ENCODE data around the gene SLC35A1. TPM values are rescaled to one million over a fixed set of nuclear protein-coding genes. Genes with fewer than 3 reads are reported as not detected.

Gene SLC35A1
- total RNA-seq, 1 donor from 2014 or later, result 15.0 TPM

- H3K36me3 ChIP-seq (ENCODE audit: insufficient read depth, low read length), result peaks cover 23% of the 10 kb centered on the region
- no peak overlapping the region for H3K9ac ChIP-seq (ENCODE audit: low read length)
- Mint-ChIP-seq H3K36me3 (ENCODE audit: low read depth, unreplicated experiment) (peaks cover 1% of the 10 kb centered on the region), H3K9me3 (ENCODE audit: unreplicated experiment) (no peaks in the 10 kb centered on the region), H3K27me3 (ENCODE audit: low read depth, unreplicated experiment) (no peaks in the 10 kb centered on the region), H3K27ac (ENCODE audit: unreplicated experiment) (no peak overlapping the region), H3K4me3 (ENCODE audit: unreplicated experiment) (no peak overlapping the region), H3K4me1 (ENCODE audit: low read depth, unreplicated experiment) (peaks cover 2% of the 10 kb centered on the region)
- H3K27me3 ChIP-seq (ENCODE audit: insufficient read depth, low read length), result no peaks in the 10 kb centered on the region
- no peak overlapping the region for H3K4me2 ChIP-seq (ENCODE audit: low read length)
- no peaks in the 10 kb centered on the region for H3K9me3 ChIP-seq (ENCODE audit: insufficient read depth, low read depth, low read length)
- no peaks in the 10 kb centered on the region for H3K79me2 ChIP-seq (ENCODE audit: insufficient read depth, low read length)
- no peak overlapping the region for H3K4me3 ChIP-seq (ENCODE audit: insufficient read depth, low read depth, low read length)
- H4K20me1 ChIP-seq (ENCODE audit: insufficient read depth, low read length), result no peaks in the 10 kb centered on the region
- no peak overlapping the region for H3K27ac ChIP-seq (ENCODE audit: low read depth, low read length)
- no peaks in the 10 kb centered on the region for H3K4me1 ChIP-seq (ENCODE audit: insufficient read depth, low read length)
- DNase-seq (ENCODE audit: low read depth) (peak; percentile 3), FAIRE-seq (no peak)
- H2AFZ ChIP-seq (ENCODE audit: low read depth, low read length), result no peak overlapping the region
- TF ChIP-seq EZH2 (IDR thresholded peaks at IDR 0.05; ENCODE audit: insufficient read depth, low read length) (no peak), CTCF (IDR thresholded peaks at IDR 0.05; ENCODE audit: insufficient read depth, low read depth, low read length) (no peak)
Measured at GRCh38 chr6:87504441-87504840, 31.7 kb downstream of the SLC35A1 start.

- Mint-ChIP-seq H3K9me3 (ENCODE audit: unreplicated experiment) (no peaks in the 10 kb centered on the region), H3K36me3 (ENCODE audit: low read depth, unreplicated experiment) (peaks cover 7% of the 10 kb centered on the region), H3K4me3 (ENCODE audit: unreplicated experiment) (no peak overlapping the region), H3K27ac (ENCODE audit: unreplicated experiment) (no peak overlapping the region), H3K4me1 (ENCODE audit: low read depth, unreplicated experiment) (no peaks in the 10 kb centered on the region), H3K27me3 (ENCODE audit: low read depth, unreplicated experiment) (no peaks in the 10 kb centered on the region)
- Histone ChIP-seq H3K27ac (ENCODE audit: low read depth, low read length) (no peak overlapping the region), H2AFZ (ENCODE audit: low read depth, low read length) (no peak overlapping the region), H4K20me1 (ENCODE audit: insufficient read depth, low read length) (no peaks in the 10 kb centered on the region), H3K9ac (ENCODE audit: low read length) (no peak overlapping the region), H3K4me1 (ENCODE audit: insufficient read depth, low read length) (no peaks in the 10 kb centered on the region), H3K36me3 (ENCODE audit: insufficient read depth, low read length) (peaks cover 73% of the 10 kb centered on the region), H3K79me2 (ENCODE audit: insufficient read depth, low read length) (no peaks in the 10 kb centered on the region), H3K4me3 (ENCODE audit: insufficient read depth, low read depth, low read length) (no peak overlapping the region), H3K9me3 (ENCODE audit: insufficient read depth, low read depth, low read length) (no peaks in the 10 kb centered on the region), H3K27me3 (ENCODE audit: insufficient read depth, low read length) (no peaks in the 10 kb centered on the region), H3K4me2 (ENCODE audit: low read length) (no peak overlapping the region)
- DNase-seq (ENCODE audit: low read depth), result no peak
- no peak for FAIRE-seq
- TF ChIP-seq CTCF (IDR thresholded peaks at IDR 0.05; ENCODE audit: insufficient read depth, low read depth, low read length) (no peak), EZH2 (IDR thresholded peaks at IDR 0.05; ENCODE audit: insufficient read depth, low read length) (no peak)
Measured at GRCh38 chr6:87514831-87515230, 42.1 kb downstream of the SLC35A1 start.

- no peaks in the 10 kb centered on the region for H3K79me2 ChIP-seq (ENCODE audit: insufficient read depth, low read length)
- H3K36me3 ChIP-seq (ENCODE audit: insufficient read depth, low read length), result peaks cover 56% of the 10 kb centered on the region
- no peaks in the 10 kb centered on the region for H4K20me1 ChIP-seq (ENCODE audit: insufficient read depth, low read length)
- H2AFZ ChIP-seq (ENCODE audit: low read depth, low read length), result no peak overlapping the region
- no peaks in the 10 kb centered on the region for H3K9me3 ChIP-seq (ENCODE audit: insufficient read depth, low read depth, low read length)
- Mint-ChIP-seq H3K27ac (ENCODE audit: unreplicated experiment) (no peak overlapping the region), H3K4me1 (ENCODE audit: low read depth, unreplicated experiment) (no peaks in the 10 kb centered on the region), H3K36me3 (ENCODE audit: low read depth, unreplicated experiment) (peaks cover 12% of the 10 kb centered on the region), H3K9me3 (ENCODE audit: unreplicated experiment) (no peaks in the 10 kb centered on the region), H3K4me3 (ENCODE audit: unreplicated experiment) (no peak overlapping the region), H3K27me3 (ENCODE audit: low read depth, unreplicated experiment) (no peaks in the 10 kb centered on the region)
- DNase-seq (ENCODE audit: low read depth), result no peak
- FAIRE-seq, result no peak
- no peak overlapping the region for H3K4me2 ChIP-seq (ENCODE audit: low read length)
- no peak overlapping the region for H3K27ac ChIP-seq (ENCODE audit: low read depth, low read length)
- no peak overlapping the region for H3K4me3 ChIP-seq (ENCODE audit: insufficient read depth, low read depth, low read length)
- no peaks in the 10 kb centered on the region for H3K4me1 ChIP-seq (ENCODE audit: insufficient read depth, low read length)
- no peak overlapping the region for H3K9ac ChIP-seq (ENCODE audit: low read length)
- TF ChIP-seq EZH2 (IDR thresholded peaks at IDR 0.05; ENCODE audit: insufficient read depth, low read length), result no peak
- H3K27me3 ChIP-seq (ENCODE audit: insufficient read depth, low read length), result no peaks in the 10 kb centered on the region
Measured at GRCh38 chr6:87518453-87518852, 45.7 kb downstream of the SLC35A1 start.

All from astrocyte (in vitro differentiated cells and primary cell).